HL-60 (cell line): ENCODE measurements around the gene USP32.

ENCODE experiments used
- CTCF ChIP-seq: IDR thresholded peaks from one replicate; pipeline ENCODE4 v1.5.1; 2011; ENCODE audit warnings: low read length, control low read depth, inconsistent platforms; ENCODE audit not compliant: insufficient read depth
- POLR2AphosphoS5 ChIP-seq: IDR thresholded peaks from 2 replicates; pipeline ENCODE4 v1.6.1; 2012; ENCODE audit warnings: low read depth
- REST ChIP-seq: IDR thresholded peaks from 2 replicates; pipeline ENCODE4 v1.6.1; 2012; ENCODE audit warnings: low read depth; ENCODE audit not compliant: insufficient replicate concordance

GRCh38 chr17:60231691-60232090 is 160.2 kb downstream of the USP32 start:
- TF ChIP-seq CTCF (no peak), POLR2AphosphoS5 (no peak), REST (no peak)
